Activated T-cell treated with anti-CD3 and anti-CD28 coated beads, Interleukin-2, amount 50 U/mL, for 24 hours (primary cell): Measurements from ENCODE around the gene CPXM2.

Experiments
- DNase-seq: peaks from one replicate; pipeline ENCODE4 v3.0.0-alpha.2; 2020
- H3K27ac Mint-ChIP-seq: 2 replicates; pipeline ENCODE4 v1.8.0; 2020; ENCODE audit warnings: mild to moderate bottlenecking, mixed read lengths
- H3K27me3 Mint-ChIP-seq: 2 replicates; pipeline ENCODE4 v1.8.0; 2020; ENCODE audit warnings: mixed read lengths
- H3K36me3 Mint-ChIP-seq: 2 replicates; pipeline ENCODE4 v1.8.0; 2020; ENCODE audit warnings: low read depth, mixed read lengths
- H3K4me1 Mint-ChIP-seq: 2 replicates; pipeline ENCODE4 v1.8.0; 2020; ENCODE audit warnings: low read depth, mixed read lengths
- H3K4me3 Mint-ChIP-seq: 2 replicates; pipeline ENCODE4 v1.8.0; 2020; ENCODE audit warnings: mild to moderate bottlenecking, moderate library complexity, mixed read lengths
- H3K9me3 Mint-ChIP-seq: 2 replicates; pipeline ENCODE4 v1.8.0; 2020; ENCODE audit warnings: mixed read lengths

CPXM2 gene

DNA sequence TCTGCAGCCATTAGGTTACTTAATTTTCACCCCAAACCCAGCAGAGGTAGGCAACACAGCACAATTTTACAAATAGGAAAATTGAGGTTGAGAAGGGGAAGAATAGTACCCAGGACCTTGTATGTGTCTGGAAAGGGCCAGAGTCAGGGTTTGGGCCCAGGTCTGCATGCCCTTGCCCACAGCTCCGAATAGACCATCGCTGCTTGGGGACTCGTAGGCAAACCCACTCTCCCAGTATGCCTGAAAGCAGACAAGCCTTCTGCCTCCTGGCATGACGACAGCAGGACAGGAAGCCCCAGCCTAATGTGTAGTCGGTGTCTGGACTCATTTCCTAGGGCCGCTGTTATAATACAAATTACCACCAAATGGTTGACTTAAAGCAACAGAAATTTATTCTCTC, 133.8 kb downstream of the CPXM2 start:
- H3K4me3 Mint-ChIP-seq = no peak overlapping the region
- no peak overlapping the region for H3K27ac Mint-ChIP-seq
- peaks cover 25% of the 10 kb centered on the region for H3K27me3 Mint-ChIP-seq
- H3K4me1 Mint-ChIP-seq = no peaks in the 10 kb centered on the region
- no peak for DNase-seq
- H3K36me3 Mint-ChIP-seq = no peaks in the 10 kb centered on the region
- H3K9me3 Mint-ChIP-seq = no peaks in the 10 kb centered on the region

DNA sequence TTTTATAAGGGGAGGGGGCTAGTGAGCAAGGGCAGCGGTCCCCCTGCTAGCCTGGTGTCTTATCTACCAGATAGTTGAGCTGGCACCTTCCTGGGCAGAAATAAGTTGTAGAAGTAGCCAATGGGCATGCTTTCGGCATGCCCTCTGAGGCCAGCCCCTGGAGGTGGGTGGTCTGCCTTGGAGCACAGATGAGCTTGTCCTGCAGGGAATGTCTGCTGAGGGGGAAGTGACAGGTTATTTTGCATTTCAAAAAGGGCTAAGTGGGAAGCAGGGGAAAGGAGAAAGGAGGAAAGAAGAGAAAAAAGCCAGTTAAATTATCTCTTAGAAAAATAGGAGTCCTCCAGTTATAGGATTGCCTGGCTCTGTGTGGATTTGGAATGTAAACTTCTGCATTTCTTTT, 136.5 kb downstream of the CPXM2 start:
- Mint-ChIP-seq H3K4me3 (no peak overlapping the region), H3K36me3 (no peaks in the 10 kb centered on the region), H3K27ac (no peak overlapping the region)

DNA sequence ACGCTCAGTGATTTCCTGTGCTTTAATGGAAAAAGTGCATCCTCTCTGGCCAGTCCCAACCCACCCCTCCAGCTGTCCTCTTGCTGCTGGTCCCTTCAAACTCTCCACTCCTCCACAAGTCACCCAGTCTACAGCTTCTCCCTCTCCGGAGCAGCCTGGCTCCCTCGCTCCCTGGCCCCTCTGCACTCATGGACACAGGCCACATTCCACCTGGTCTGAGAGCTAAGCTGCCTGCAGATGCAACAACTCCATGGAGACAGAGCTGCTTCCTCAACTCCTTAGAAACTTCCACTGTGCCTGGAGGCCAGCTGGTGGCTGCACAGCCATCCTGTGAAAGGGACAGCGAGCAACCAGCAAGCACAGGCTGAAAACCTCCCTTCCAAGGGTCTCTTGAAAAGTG, 137.5 kb downstream of the CPXM2 start:
- Mint-ChIP-seq H3K4me3 (no peak overlapping the region), H3K27me3 (peaks cover 18% of the 10 kb centered on the region), H3K36me3 (no peaks in the 10 kb centered on the region), H3K27ac (no peak overlapping the region), H3K9me3 (no peaks in the 10 kb centered on the region), H3K4me1 (no peaks in the 10 kb centered on the region)
- no peak for DNase-seq

More for the DNA sequence above, 136.5 kb downstream of the CPXM2 start:
- Mint-ChIP-seq H3K27me3 (peaks cover 16% of the 10 kb centered on the region), H3K9me3 (no peaks in the 10 kb centered on the region), H3K4me1 (no peaks in the 10 kb centered on the region)
- no peak for DNase-seq

DNA sequence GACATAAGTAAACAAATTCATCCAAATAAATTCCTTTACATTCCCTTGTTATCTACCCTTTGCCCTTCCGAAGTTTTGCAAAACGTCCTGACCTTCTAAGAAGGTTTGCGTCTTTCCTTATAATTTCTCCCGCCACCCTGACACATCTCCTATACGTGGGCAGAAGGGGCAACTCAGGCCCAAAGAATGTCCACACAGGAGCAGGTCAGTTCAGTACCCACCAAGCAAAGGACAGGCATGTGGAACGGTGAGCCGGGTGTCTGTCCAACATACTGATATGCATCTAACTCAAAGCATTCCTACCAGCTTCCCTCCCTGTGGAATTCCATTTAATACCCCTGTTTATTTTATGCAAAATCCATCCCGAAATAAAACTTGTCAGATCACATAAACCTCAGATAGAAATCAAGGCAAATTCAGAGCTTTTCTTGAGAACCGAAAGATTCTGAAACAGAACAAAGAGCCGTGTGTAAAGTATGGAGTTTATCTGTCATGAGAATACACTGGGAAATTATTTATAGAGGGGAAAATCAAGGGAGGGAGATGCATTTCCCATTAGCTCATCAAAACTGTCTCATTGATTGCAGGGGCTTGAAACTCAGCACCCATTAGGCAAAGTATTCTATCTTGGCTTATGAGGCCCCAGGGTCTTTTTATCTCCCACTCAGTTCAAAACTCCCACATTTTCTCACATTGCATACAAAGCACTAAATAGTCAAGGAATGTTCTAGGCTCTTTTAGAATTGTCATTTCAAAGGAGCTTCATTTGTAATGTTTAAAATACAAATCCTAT, 140.1 kb downstream of the CPXM2 start:
- H3K27me3 Mint-ChIP-seq = peaks cover 13% of the 10 kb centered on the region
- H3K4me1 Mint-ChIP-seq = no peaks in the 10 kb centered on the region
- no peak overlapping the region for H3K4me3 Mint-ChIP-seq
- no peak for DNase-seq
- no peak overlapping the region for H3K27ac Mint-ChIP-seq
- H3K36me3 Mint-ChIP-seq = no peaks in the 10 kb centered on the region
- no peaks in the 10 kb centered on the region for H3K9me3 Mint-ChIP-seq

DNA sequence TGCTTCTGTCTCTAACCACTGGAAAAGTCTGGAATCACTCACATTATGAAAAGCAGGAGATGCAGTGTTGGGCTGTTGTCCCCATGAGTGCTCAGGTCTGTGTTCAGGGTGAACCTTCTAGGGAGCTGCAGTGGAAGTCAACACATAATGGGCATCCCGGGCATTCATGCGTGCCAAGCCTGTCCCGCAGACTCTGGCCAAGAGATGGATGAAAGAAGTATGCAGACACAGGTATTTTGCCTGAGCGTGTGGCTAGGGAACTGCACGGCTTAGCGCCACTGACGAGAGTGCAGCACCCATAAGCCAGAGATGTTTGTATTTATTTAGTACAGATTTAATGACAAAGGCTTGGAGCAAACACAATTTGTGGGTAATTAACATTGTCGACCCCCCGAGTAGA, 140.7 kb downstream of the CPXM2 start:
- Mint-ChIP-seq H3K4me1 (no peaks in the 10 kb centered on the region), H3K27me3 (peaks cover 13% of the 10 kb centered on the region), H3K36me3 (no peaks in the 10 kb centered on the region), H3K27ac (no peak overlapping the region), H3K9me3 (no peaks in the 10 kb centered on the region), H3K4me3 (no peak overlapping the region)
- no peak for DNase-seq

DNA sequence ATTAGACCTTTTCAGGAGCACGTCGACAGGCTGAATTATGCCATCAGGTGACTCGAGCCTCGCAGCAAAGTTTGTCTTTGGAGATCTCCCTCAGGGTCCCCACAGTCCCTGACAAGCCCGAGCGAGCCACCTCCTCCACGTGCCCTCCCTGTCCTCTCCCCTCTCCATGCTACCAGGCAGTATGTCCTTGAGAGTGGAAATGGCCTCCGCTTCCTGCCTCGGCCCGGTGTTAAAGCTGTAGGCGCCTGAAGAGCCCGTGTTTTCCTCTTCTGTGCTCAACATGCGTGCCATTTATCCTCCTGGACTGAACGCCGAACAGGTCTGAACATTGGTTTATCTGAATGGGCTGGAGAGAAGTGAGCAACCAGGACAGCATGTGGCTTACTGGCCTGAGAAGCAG, 142.9 kb downstream of the CPXM2 start:
- Mint-ChIP-seq H3K4me1 (no peaks in the 10 kb centered on the region), H3K4me3 (no peak overlapping the region), H3K9me3 (no peaks in the 10 kb centered on the region), H3K27me3 (peaks cover 6% of the 10 kb centered on the region), H3K27ac (no peak overlapping the region), H3K36me3 (no peaks in the 10 kb centered on the region)
- DNase-seq = no peak

DNA sequence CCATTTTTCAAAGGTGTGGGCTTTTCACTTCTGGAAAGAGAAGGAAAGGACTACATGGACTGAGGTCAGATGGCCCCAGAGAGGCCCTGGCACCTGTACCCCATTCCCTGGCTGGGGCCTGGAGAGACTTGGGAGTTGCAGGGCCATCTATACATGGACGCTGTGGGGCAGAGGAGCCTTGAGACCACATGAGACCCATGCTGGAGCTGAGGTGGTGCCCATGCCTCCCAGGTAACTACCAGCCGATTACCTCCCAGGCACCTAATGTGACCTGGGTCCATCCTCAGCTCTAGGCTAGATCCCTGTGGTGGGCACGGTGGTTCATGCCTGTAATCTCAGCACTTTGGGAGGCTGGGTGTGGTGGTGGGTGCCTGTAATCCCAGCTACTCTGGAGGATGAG, 144.2 kb downstream of the CPXM2 start:
- H3K27ac Mint-ChIP-seq = no peak overlapping the region
- H3K4me1 Mint-ChIP-seq = no peaks in the 10 kb centered on the region

DNA sequence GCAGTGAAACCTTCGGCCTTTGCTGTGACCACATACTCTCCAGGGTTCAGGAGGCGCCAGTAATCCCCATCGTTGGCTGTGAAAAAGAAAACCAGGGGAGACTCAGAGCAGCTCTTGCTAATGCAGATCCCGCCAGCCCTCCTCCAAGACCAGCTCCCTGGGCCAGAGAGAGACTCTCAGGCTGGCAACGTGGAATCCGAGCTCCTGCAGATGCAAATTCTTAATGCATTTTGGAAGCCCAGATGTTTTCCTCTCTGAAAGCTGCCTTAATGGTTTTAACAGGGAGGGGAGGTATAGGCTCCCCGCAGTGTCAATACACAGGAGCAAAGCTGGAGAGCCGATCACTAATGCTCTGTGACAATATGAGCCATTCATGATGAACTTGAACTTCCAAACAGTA, 144.7 kb downstream of the CPXM2 start:
- Mint-ChIP-seq H3K4me1 (no peaks in the 10 kb centered on the region), H3K4me3 (no peak overlapping the region), H3K9me3 (no peaks in the 10 kb centered on the region), H3K36me3 (no peaks in the 10 kb centered on the region), H3K27me3 (peaks cover 3% of the 10 kb centered on the region), H3K27ac (no peak overlapping the region)
- no peak for DNase-seq

More for the DNA sequence above, 144.2 kb downstream of the CPXM2 start:
- no peak overlapping the region for H3K4me3 Mint-ChIP-seq
- DNase-seq = no peak
- H3K9me3 Mint-ChIP-seq = no peaks in the 10 kb centered on the region
- peaks cover 3% of the 10 kb centered on the region for H3K27me3 Mint-ChIP-seq
- no peaks in the 10 kb centered on the region for H3K36me3 Mint-ChIP-seq

DNA sequence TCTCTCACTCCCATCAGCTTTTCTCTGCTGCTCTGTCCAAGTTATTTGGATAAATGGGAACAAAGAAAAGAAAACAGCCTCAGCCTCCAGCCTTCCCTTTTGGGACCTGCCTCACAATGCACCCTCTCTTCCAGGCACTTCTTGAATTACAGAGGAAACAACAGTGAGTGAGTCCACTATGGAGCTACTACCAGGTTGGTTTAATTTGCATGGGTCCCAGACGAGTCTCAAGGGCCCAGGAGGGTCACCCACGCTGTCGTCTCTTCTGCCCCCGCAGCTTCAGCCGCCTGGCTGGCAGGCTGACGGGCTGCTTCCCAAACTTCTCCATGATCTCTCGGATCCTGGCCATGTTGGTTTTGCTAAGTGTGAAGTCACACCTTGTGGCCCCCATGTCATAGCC, 145.1 kb downstream of the CPXM2 start:
- H3K27me3 Mint-ChIP-seq = peaks cover 3% of the 10 kb centered on the region
- no peak overlapping the region for H3K4me3 Mint-ChIP-seq
- DNase-seq = no peak
- H3K36me3 Mint-ChIP-seq = no peaks in the 10 kb centered on the region
- H3K27ac Mint-ChIP-seq = no peak overlapping the region
- H3K4me1 Mint-ChIP-seq = no peaks in the 10 kb centered on the region
- no peaks in the 10 kb centered on the region for H3K9me3 Mint-ChIP-seq

DNA sequence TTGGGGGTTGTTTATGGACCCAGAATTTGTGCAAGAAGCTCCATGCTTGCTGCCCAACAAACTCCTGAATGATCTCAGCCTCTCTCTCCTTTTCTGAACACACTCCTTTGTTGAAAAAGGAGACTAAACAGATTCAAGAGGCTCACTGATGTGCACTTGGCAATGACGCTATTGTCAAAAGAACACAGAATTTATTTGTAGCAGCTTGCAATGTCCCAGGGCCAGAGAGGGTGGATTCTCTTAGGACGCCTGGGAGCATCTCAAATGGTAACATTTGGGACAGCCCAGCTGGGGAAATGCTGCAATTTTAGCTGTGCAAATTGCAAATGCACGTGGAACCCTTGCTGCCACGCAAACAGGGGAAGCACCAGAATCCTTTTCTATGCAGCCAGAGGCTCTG, 145.5 kb downstream of the CPXM2 start:
- Mint-ChIP-seq H3K4me3 (no peak overlapping the region), H3K4me1 (no peaks in the 10 kb centered on the region), H3K27ac (no peak overlapping the region), H3K36me3 (no peaks in the 10 kb centered on the region), H3K9me3 (no peaks in the 10 kb centered on the region), H3K27me3 (peaks cover 3% of the 10 kb centered on the region)
- DNase-seq = no peak

DNA sequence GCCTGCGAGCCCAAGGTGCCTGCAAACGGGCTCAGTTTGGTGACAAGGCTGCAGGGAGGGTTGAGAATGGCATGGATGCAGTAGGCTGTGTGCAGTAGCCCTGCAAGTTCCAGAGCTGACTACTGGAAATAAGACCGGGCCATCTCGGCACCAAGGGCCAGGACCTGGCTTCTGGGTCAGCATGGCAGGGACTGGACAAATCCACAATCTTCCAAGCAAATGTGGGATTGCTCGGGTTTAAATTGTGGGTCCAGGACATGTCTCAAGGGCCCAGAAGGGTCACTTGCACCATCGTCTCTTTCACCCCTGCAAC, 147.4 kb downstream of the CPXM2 start:
- Mint-ChIP-seq H3K4me1 (no peaks in the 10 kb centered on the region), H3K4me3 (no peak overlapping the region), H3K36me3 (no peaks in the 10 kb centered on the region), H3K27me3 (no peaks in the 10 kb centered on the region), H3K27ac (no peak overlapping the region), H3K9me3 (no peaks in the 10 kb centered on the region)
- no peak for DNase-seq

DNA sequence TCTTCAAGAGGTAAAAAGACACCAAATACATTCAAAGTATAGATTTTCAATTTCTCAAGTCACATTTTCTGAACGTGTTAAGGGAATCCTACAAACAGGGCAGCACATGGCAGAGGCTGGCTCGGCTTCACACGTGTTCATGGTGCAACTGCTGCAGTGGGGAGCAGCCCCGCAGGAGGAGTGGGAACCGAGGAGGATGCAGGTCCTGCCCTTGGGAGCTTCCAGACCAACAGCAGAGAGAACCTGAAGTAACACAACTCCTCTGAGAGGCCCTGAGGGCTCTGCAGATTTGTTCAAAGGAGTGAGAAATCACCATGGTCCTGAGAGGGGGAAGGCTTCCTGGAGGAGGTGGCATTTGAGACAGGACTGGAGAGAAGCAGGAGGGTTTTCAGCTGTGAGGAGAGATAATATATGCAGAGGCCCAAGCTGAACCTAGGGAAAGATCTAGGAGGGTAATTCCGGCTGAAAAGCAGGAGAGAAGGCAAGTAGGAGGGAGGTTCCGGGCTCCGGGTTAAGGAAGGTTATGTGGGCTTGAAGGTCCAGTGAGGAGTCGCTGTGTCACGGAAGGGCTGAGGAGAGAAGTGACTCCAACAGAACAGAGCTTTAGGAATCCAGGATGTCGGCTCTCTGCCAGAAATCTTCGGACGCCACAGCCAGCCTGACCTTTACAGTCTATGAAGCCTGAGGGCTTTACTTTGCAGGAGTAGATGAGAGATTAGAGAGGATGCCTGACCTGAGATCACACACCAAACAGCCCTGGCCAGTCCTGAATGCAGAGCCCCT, 148.0 kb downstream of the CPXM2 start:
- H3K9me3 Mint-ChIP-seq = no peaks in the 10 kb centered on the region
- H3K4me3 Mint-ChIP-seq = no peak overlapping the region
- H3K4me1 Mint-ChIP-seq = no peaks in the 10 kb centered on the region
- no peak overlapping the region for H3K27ac Mint-ChIP-seq
- no peak for DNase-seq
- H3K27me3 Mint-ChIP-seq = no peaks in the 10 kb centered on the region
- H3K36me3 Mint-ChIP-seq = no peaks in the 10 kb centered on the region

DNA sequence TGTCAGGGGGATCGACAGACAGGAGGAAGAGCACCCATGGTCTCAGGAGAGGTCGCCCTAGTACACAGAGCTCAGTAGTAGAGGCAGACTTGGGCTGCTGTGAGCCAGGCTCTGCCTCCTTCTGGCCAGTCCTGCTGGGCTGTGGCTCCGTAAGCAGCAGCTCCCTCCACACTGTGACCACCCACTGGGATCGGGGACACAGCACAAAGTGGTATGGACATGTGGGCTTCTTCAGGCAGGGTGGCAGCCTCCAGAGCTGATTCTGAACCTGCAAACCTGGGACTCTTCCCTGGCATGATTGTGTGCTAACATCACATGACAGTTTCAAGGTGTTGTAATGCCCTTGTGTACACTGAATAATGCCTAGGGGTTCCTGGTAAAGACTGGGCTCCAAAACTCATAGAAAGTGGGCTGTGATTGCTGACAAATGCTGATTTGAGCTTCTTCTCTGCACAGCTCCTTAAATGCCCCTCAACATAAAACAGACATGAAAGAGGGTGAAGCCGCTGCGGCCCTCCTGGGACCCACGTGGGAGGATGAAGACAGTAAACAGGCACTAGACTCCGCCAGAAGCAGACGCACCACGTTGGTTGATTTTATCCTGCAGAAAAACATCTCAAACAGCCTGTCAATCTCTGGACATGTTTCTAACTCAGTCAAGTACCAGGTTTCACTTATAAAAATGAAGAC, 148.7 kb downstream of the CPXM2 start:
- no peaks in the 10 kb centered on the region for H3K27me3 Mint-ChIP-seq
- no peak overlapping the region for H3K27ac Mint-ChIP-seq
- no peaks in the 10 kb centered on the region for H3K4me1 Mint-ChIP-seq
- H3K36me3 Mint-ChIP-seq = no peaks in the 10 kb centered on the region
- H3K9me3 Mint-ChIP-seq = peaks cover 1% of the 10 kb centered on the region
- DNase-seq = no peak
- H3K4me3 Mint-ChIP-seq = no peak overlapping the region

DNA sequence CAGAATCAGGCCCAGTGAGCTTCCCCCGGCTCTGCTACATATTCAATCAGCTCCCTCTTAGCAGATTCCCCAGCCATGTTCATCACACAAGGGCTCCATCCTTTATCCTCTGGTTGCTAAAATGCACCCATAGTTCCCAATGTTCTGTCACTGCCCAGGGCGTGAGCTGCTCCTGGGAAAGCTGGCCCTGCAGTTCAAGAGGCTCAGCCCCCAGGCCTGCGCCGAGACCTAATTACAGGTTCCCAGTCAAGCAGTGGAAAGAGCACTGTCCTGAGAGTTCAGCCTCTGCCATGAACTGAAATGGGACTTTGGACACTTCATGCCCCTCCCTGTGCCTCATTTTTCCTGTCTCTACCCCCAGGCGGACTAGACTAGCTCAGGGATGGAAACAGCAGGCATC, 149.9 kb downstream of the CPXM2 start:
- no peaks in the 10 kb centered on the region for H3K36me3 Mint-ChIP-seq
- H3K27me3 Mint-ChIP-seq = no peaks in the 10 kb centered on the region
- no peak overlapping the region for H3K4me3 Mint-ChIP-seq

DNA sequence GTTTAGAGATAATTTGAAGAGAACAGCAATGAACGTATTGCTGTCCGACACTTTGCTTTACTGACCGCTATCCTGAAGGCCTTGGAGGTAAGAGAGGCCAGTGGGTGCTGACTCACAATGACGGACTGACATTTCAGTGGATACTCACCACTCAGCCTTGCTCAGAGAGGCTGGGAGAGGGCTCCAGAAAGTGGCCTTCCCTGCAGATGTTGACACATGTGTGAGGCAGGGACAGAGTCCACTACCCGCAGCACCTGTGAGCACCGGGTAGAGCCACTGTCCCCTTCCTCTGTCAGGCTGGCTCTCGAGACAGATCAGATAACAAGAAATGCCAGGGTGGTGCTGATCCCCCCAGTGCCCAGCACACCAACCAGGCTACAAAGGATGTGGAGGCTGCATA, 150.5 kb downstream of the CPXM2 start:
- Mint-ChIP-seq H3K4me1 (no peaks in the 10 kb centered on the region), H3K4me3 (no peak overlapping the region), H3K27me3 (no peaks in the 10 kb centered on the region), H3K36me3 (no peaks in the 10 kb centered on the region), H3K27ac (no peak overlapping the region), H3K9me3 (peaks cover 5% of the 10 kb centered on the region)
- no peak for DNase-seq

More for the DNA sequence above, 149.9 kb downstream of the CPXM2 start:
- peaks cover 5% of the 10 kb centered on the region for H3K9me3 Mint-ChIP-seq
- no peak overlapping the region for H3K27ac Mint-ChIP-seq
- no peak for DNase-seq
- H3K4me1 Mint-ChIP-seq = no peaks in the 10 kb centered on the region
